IPS DF 19.7 (cell line): ENCODE results near the gene CLEC16A.

Source experiments
- DNase-seq: peaks from one replicate; pipeline ENCODE4 v3.0.0-alpha.2; 2013; ENCODE audit warnings: low read depth, low spot score

Gene CLEC16A, protein sequence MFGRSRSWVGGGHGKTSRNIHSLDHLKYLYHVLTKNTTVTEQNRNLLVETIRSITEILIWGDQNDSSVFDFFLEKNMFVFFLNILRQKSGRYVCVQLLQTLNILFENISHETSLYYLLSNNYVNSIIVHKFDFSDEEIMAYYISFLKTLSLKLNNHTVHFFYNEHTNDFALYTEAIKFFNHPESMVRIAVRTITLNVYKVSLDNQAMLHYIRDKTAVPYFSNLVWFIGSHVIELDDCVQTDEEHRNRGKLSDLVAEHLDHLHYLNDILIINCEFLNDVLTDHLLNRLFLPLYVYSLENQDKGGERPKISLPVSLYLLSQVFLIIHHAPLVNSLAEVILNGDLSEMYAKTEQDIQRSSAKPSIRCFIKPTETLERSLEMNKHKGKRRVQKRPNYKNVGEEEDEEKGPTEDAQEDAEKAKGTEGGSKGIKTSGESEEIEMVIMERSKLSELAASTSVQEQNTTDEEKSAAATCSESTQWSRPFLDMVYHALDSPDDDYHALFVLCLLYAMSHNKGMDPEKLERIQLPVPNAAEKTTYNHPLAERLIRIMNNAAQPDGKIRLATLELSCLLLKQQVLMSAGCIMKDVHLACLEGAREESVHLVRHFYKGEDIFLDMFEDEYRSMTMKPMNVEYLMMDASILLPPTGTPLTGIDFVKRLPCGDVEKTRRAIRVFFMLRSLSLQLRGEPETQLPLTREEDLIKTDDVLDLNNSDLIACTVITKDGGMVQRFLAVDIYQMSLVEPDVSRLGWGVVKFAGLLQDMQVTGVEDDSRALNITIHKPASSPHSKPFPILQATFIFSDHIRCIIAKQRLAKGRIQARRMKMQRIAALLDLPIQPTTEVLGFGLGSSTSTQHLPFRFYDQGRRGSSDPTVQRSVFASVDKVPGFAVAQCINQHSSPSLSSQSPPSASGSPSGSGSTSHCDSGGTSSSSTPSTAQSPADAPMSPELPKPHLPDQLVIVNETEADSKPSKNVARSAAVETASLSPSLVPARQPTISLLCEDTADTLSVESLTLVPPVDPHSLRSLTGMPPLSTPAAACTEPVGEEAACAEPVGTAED

DNA sequence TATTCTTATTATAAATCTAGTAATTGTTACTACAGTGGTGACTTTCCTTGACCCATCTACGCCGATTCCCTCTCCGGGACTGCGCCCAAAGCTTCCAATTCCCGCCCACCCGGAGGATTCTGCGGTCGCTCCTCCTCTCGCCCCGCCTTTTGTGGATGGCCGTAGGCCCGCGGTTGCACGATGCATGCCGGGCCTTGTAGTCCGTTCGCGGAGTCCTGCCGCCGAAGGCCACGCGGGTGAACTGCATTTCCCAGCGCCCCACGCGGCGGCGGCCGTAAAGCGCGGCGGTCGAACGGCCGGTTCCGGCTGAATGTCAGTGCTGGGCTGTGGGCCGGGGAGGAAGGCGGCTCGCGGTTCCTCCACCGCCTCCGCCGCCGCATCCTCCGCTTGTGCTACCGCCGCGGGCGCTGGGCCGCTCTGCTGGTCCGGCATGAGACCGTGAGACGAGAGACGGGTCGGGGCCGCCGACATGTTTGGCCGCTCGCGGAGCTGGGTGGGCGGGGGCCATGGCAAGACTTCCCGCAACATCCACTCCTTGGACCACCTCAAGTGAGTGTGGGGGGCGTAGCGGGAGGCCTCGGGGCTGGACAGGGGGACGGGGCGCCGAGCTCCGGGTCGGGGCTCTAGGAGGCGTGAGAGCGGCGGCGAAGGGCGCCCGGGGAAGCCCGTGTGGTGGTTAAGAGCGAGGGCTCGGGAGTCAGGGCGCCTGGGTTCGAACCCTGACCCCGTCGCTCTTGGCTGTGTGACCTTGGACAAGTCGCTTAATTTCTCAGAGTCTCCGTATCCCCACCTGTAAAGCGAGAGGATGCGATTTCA lies at the start of gene CLEC16A:
TSS of gene CLEC16A (plus strand) at position 316 of the 816 bp plus-strand sequence. CDS start at position 470, 154 bp downstream.
- peak; percentile 75 for DNase-seq

DNA sequence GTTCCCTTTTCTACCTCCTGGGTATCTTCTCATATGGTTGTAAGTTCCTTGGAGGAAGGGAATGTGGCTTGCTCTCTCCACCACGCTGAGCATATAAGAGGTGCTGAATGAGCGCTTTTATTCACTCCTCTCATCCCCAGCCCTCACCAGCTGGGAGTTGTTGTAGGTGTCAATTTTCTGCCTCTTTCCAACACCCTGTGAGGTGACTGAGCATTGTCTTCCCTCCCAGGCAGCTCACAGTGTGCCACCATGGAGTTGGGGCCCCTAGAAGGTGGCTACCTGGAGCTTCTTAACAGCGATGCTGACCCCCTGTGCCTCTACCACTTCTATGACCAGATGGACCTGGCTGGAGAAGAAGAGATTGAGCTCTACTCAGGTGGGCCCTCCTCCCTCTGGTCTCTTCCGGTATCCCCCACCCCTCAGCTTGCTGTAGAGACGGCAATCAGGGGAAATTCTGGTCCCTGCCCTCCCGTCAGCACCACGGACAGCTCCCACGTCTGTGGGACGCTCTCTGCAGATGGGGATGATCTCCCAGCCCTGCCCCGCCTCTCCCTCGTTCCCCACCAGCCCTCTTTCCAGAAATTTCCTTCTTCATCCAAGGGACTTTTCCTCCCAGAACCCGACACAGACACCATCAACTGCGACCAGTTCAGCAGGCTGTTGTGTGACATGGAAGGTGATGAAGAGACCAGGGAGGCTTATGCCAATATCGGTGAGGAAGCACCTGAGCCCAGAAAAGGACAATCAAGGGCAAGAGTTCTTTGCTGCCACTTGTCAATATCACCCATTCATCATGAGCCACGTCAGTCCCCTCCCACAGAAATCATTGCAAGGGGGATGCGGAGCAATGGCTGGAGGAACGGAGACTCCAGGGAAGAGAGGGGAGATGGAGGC lies 49.1 kb upstream of the CLEC16A start:
- DNase-seq = peak; percentile 40

DNA sequence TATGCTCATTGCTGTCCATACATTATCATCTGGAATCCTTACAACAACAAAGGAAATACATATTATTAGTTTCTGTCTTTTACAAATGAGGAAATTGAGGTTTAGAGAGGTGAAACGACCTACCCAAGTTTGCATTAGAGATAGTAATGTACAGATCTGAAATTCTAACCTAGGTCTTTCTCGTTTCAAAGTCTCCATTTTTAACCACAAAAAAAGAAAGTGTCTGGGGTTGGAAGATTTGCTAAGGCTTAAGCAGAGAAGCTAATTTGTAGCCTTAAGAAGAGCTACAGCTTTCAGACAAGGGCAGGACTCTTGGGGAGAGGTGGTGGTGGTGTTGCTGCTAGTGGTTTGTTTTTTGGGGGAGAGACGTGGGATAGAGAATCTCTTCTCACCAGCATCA lies 48.2 kb upstream of the CLEC16A start:
- no peak for DNase-seq

DNA sequence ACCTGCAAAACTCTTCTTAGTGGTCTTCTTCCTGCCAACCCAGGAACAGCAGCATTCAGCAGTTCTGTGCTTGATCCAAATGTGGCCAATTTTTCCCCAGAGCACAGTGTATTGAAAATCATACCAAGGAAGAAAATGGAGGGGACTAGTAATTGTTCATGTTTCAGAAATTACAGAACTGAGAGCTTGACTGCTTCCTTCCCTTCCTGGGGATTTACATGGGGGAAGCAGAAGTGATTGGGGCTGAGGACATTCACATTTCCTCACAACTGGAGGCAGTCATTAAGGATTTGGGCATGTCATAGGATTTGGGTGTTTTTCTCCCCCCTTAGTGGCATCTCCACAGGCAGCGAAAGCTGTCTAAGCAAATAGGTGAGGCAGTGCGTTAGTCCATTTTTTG lies 47.6 kb upstream of the CLEC16A start:
- DNase-seq = no peak

DNA sequence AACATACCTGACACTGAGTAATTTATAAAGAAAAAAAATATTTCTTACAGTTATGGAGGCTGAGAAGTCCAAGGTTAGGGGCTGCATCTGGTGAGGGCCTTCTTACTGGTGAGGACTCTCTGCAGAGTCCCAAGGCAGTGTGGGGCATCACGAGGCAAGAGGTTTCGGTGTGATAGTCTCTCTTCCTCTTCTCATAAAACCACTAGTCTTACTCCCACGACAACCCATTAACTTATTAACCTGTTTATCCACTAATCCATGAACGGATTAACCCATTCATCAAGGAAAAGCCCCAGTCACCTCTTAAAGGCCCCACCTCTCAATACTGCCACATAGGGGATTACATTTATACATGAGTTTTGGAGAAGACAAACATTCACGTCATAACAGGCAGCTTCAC lies 47.2 kb upstream of the CLEC16A start:
- DNase-seq = no peak

DNA sequence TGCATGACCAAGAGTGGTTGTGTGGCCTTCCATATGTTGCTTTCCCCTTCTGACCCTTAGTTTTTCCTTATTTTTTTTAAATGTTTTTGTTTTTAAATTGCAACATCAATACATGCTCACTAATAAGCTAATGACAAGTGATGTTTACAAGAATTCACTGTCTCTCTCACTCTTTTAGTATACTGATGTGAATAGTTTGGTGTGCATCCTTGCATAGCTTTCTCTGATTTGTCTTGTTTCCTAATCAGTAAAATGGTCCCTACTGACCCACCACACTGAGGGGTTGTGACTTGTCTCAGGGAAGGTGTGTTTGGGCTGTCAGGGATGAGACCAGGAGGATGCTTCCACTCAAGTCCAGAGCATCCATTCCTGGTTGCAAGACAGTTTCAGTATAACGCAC lies 41.4 kb upstream of the CLEC16A start:
- DNase-seq = no peak

DNA sequence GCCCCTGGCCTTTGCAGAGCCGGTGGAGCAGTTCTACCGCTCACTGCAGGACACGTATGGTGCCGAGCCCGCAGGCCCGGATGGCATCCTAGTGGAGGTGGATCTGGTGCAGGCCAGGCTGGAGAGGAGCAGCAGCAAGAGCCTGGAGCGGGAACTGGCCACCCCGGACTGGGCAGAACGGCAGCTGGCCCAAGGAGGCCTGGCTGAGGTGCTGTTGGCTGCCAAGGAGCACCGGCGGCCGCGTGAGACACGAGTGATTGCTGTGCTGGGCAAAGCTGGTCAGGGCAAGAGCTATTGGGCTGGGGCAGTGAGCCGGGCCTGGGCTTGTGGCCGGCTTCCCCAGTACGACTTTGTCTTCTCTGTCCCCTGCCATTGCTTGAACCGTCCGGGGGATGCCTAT lies 37.9 kb upstream of the CLEC16A start:
- DNase-seq = no peak

DNA sequence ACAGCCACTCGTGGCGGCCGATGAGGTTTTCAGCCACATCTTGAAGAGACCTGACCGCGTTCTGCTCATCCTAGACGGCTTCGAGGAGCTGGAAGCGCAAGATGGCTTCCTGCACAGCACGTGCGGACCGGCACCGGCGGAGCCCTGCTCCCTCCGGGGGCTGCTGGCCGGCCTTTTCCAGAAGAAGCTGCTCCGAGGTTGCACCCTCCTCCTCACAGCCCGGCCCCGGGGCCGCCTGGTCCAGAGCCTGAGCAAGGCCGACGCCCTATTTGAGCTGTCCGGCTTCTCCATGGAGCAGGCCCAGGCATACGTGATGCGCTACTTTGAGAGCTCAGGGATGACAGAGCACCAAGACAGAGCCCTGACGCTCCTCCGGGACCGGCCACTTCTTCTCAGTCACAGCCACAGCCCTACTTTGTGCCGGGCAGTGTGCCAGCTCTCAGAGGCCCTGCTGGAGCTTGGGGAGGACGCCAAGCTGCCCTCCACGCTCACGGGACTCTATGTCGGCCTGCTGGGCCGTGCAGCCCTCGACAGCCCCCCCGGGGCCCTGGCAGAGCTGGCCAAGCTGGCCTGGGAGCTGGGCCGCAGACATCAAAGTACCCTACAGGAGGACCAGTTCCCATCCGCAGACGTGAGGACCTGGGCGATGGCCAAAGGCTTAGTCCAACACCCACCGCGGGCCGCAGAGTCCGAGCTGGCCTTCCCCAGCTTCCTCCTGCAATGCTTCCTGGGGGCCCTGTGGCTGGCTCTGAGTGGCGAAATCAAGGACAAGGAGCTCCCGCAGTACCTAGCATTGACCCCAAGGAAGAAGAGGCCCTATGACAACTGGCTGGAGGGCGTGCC lies 37.2 kb upstream of the CLEC16A start:
- DNase-seq = no peak

DNA sequence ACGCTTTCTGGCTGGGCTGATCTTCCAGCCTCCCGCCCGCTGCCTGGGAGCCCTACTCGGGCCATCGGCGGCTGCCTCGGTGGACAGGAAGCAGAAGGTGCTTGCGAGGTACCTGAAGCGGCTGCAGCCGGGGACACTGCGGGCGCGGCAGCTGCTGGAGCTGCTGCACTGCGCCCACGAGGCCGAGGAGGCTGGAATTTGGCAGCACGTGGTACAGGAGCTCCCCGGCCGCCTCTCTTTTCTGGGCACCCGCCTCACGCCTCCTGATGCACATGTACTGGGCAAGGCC lies 36.7 kb upstream of the CLEC16A start:
- DNase-seq = no peak

DNA sequence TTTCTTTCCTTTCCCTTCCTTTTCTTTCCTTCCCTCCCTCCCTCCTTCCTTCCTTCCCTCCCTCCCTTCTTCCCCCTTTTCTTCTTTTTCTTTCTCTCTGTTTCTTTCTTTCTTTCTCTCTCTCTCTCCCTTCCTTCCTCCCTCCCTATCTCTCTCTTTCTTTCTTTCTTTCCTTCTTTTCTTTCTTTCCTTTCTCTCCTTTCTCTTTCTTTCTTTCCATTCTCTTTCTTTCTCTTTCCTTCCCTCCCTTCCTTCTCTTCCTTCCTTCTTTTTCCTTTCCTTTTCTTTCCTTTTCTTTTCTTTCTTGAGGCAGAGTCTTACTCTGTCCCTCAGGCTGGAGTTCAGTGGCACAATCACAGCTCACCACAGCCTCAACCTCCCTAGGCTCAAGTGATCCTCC lies 33.1 kb upstream of the CLEC16A start:
- DNase-seq = no peak

DNA sequence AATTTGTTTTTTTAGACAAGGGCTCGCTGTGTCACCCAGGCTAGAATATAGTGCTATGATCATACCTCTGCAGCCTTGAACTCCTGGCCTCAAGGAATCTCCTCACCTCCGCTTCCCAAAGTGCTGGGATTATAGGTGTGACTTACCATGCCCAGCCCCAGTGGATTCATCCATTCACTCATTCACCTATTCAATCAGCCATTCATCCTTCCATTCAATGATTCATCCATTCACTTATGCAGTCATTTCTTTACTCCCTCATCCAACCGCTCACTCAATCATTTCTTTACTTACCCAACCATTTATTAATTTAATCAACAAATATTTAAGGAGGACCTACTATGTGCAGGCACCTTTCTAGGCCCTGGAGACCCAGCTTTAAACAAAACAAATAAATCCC lies 27.8 kb upstream of the CLEC16A start:
- no peak for DNase-seq

DNA sequence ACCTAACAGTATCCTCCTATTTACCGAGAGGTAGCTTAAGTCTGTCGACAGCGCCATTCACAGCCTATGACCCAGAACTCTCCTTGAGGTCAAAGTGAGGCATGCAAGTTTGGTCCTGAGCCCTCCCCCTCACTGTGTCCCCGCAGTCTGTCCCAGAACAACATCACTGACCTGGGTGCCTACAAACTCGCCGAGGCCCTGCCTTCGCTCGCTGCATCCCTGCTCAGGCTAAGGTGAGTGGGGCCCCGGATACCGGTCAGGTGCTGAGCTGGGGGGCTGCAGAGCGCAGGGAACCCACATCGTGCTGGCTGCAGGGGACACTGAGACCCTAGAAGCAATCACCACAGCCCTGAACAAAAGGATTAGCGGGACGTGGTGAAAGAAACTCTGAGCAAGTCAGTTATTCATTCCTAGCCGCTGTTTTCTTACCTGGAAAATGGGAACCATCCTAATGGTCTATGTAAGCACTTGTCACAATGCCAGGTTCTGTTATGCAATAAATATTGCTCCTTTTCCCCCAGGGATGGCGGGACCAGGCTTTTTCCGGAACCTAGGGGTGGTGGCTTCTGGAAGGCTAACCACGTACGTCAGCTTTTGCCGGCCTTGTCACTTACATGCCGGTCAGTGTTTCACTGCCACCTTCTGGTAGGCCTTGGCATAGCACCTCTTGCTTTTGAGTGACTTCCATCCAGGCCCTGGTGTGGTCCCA lies 25.9 kb upstream of the CLEC16A start:
- DNase-seq = peak; percentile 80

DNA sequence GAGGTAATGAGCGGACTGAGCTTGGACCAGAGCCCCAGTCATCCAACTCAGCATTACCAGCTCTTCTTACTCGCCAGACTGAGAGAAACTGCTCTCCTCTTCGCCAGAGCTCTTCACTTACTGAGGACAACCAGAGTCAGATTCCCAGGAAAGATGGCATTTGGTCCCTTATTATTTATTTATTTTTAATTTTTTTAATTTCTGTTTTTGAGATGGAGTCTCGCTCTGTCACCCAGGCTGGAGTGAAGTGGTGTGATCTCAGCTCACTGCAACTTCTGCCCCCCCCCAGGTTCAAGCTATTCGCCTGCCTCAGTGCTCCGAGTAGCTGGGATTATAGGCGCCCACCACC lies 25.4 kb upstream of the CLEC16A start:
- no peak for DNase-seq

DNA sequence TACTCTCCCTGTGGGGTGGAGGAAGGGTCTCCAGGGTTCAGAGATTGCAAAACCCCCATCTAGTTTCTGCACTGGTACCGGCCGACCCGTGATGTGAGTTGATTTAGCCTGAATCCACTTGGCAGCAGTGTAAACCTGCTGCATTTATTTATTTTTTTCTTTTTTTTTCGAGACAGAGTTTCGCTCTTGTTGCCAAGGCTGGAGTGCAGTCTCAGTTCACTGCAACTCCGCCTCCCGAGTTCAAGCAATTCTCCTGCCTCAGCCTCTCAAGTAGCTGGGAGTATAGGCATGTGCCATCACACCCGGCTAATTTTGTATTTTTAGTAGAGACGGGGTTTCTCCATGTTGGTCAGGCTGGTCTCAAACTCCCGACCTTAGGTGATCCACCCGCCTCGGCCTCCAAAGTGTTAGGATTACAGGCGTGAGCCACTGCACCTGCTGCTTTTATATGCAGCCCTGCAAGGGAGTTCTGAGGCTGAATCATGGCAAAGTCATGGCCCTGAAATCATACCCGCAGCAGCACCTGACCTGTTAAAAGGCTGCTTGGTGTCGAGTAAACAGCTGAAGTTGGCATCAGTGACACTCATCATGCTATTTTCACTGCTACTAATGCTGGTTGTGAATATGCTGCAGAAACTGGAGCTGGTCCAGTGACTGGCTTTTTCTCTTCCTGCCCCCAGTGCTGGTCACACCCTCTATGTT lies 23.5 kb upstream of the CLEC16A start:
- no peak for DNase-seq

DNA sequence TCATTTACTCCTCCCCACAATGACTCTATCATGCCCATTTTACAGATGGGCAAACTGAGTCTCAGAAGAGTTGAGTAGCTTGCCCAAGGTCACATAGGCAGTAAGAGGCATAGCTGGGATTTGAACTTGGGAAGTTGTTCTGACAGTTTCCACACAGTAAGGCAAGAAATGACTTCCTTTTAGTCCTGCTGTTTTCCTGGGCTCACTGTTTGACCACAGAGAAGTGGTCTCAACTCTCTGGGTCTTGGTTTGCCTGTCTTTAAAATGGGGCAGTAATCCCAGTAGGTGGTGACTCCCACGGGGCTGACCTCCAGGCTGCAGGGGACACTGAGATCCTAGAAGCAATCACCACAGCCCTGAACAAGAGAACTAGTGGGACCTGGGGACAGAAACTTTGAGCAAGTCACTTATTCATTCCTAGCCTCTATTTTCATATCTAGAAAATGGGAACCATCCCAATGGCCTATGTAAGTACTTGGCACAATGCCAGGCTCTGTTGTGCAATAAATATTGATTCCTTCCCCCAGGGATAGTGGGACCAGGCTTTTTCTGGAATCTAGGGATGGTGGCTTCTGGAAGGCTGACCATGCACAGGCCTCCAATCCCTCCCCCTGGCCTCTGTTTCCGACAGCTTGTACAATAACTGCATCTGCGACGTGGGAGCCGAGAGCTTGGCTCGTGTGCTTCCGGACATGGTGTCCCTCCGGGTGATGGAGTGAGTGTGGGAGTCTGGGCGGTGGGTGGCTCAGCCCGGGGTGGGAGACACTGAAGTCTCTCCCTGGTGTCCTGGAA lies 22.6 kb upstream of the CLEC16A start:
- no peak for DNase-seq

DNA sequence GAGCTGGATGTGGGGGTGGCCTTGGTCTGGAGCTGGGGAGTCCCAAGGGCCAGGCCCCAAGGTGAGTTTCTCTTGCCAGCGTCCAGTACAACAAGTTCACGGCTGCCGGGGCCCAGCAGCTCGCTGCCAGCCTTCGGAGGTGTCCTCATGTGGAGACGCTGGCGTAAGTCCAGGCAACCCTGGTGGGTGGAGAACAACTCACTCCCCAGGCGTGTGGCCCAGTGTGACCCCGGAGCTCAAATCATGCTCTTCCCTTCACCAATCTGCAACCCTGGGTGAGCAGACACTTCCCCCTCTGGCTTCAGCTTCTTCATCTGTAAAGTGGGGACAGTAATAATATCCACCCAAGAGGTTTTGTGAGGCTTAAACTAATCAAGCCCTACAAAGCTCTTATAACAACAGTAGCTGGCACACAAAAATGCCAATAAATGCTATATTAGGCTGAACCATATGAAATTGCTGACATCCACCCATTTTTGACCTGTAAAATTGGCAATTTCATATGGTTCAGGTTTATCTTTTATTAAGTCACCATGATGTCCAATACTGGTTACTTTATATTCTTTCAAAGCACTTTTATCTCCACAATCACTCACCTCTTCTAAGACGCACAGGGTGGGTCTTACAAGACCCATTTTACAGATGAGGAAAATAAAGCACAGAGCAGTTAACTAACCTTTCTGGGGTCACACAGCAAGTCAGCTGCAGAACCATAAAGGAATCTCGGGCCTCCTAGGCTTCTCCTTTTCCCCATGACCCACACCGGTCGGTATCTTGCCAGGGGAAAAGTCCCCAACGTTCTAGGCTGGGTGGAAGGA lies 21.8 kb upstream of the CLEC16A start:
- no peak for DNase-seq

DNA sequence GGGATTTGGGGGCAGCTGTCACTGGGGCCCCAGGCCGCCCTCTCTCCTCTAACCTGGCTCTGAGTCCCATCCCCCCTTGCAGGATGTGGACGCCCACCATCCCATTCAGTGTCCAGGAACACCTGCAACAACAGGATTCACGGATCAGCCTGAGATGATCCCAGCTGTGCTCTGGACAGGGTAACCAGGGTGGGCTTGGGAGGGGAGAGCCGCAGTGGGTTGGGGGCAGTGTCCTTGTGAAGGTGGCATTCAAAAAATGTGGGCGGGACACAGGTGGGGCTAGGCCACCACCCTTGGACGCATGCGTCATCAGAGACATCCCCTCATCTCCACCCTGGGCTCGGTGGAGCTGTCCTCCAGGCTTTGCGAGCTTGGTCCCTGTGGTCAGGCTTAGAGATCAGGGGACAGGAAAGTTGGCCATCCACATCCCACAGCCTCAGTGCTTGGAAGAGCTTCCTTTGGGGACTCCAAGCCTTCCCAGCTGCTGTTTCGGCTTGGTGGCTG lies 21.2 kb upstream of the CLEC16A start:
- no peak for DNase-seq
